HEK293 (cell line): ENCODE measurements around the gene ACOT2.
"Not testable (repeated sequence)": the region's sequence is repeated elsewhere in the genome, so short reads cannot be mapped to it uniquely, and the experiment has no call there.

Experiments used
- BCL11A ChIP-seq: fragments of 450-650 bp; formaldehyde crosslinking; IDR thresholded peaks from 2 replicates; pipeline ENCODE4 v1.5.1; 2016; ENCODE audit warnings: low read depth, missing biosample characterization, missing genetic modification characterization
- CTCF ChIP-seq: fragments of 450-650 bp; formaldehyde crosslinking; IDR thresholded peaks from 2 replicates; pipeline ENCODE4 v1.5.1; 2016; ENCODE audit warnings: missing biosample characterization, missing genetic modification characterization
- FEZF1 ChIP-seq: fragments of 450-650 bp; formaldehyde crosslinking; IDR thresholded peaks from 2 replicates; pipeline ENCODE4 v1.5.1; 2016; ENCODE audit warnings: missing biosample characterization, missing genetic modification characterization
- GLIS2 ChIP-seq: fragments of 450-650 bp; formaldehyde crosslinking; IDR thresholded peaks from 2 replicates; pipeline ENCODE4 v1.5.1; 2016; ENCODE audit warnings: missing biosample characterization, missing genetic modification characterization
- SALL2 ChIP-seq: fragments of 450-650 bp; formaldehyde crosslinking; IDR thresholded peaks from 2 replicates; pipeline ENCODE4 v1.5.0; 2017; ENCODE audit warnings: missing biosample characterization, mild to moderate bottlenecking, missing genetic modification characterization, borderline replicate concordance
- SETDB1 ChIP-seq: IDR thresholded peaks from one replicate; pipeline ENCODE4 v1.6.1; 2017; ENCODE audit warnings: mild to moderate bottlenecking, low read length, moderate library complexity, mixed read lengths; ENCODE audit not compliant: insufficient read length
- TCF7L2 ChIP-seq: IDR thresholded peaks from 2 replicates; pipeline ENCODE4 v1.6.1; 2011; ENCODE audit warnings: low read depth, mild to moderate bottlenecking, inconsistent platforms, low read length, moderate library complexity, borderline replicate concordance
- TRIM28 ChIP-seq: IDR thresholded peaks from 2 replicates; pipeline ENCODE4 v1.6.1; 2011; ENCODE audit warnings: low read length, control low read depth, borderline replicate concordance
- ZNF121 ChIP-seq: fragments of 450-650 bp; formaldehyde crosslinking; IDR thresholded peaks from 2 replicates; pipeline ENCODE4 v1.5.1; 2016; ENCODE audit warnings: missing biosample characterization, missing genetic modification characterization
- ZNF140 ChIP-seq: fragments of 450-650 bp; formaldehyde crosslinking; IDR thresholded peaks from 2 replicates; pipeline ENCODE4 v1.5.1; 2016; ENCODE audit warnings: missing biosample characterization, missing genetic modification characterization
- ZNF362 ChIP-seq: fragments of 450-650 bp; formaldehyde crosslinking; IDR thresholded peaks from 2 replicates; pipeline ENCODE4 v1.5.1; 2016; ENCODE audit warnings: missing biosample characterization, missing genetic modification characterization
- TF ChIP-seq, protein P1 (sequence below): fragments of 450-650 bp; formaldehyde crosslinking; IDR thresholded peaks from 2 replicates; pipeline ENCODE4 v1.5.1; 2016; ENCODE audit warnings: missing biosample characterization, missing genetic modification characterization, low read depth
- TF ChIP-seq, protein P2 (sequence below): fragments of 450-650 bp; formaldehyde crosslinking; IDR thresholded peaks from 2 replicates; pipeline ENCODE4 v1.5.1; 2016; ENCODE audit warnings: missing biosample characterization, missing genetic modification characterization
- TF ChIP-seq, protein P3 (sequence below): fragments of 450-650 bp; formaldehyde crosslinking; IDR thresholded peaks from 2 replicates; pipeline ENCODE4 v1.5.1; 2017; ENCODE audit warnings: missing biosample characterization, missing genetic modification characterization

DNA sequence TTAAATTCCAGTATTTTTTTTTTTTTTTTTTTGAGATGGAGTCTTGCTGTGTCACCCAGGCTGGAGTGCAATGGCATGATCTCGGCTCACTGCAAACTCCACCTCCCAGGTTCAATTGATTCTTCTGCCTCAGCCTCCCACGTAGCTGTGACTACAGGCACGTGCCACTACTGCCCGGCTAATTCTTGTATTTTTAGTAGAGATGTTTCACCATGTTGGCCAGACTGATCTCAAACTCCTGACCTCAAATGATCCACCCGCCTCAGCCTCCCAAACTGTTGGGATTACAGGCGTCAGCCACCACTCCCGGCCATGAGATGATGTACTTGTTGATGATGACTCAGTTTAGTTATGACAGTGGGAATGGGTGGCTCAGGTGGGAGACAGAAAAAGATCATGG lies 5.2 kb downstream of the ACOT2 start:
- TF ChIP-seq, protein P1, sequence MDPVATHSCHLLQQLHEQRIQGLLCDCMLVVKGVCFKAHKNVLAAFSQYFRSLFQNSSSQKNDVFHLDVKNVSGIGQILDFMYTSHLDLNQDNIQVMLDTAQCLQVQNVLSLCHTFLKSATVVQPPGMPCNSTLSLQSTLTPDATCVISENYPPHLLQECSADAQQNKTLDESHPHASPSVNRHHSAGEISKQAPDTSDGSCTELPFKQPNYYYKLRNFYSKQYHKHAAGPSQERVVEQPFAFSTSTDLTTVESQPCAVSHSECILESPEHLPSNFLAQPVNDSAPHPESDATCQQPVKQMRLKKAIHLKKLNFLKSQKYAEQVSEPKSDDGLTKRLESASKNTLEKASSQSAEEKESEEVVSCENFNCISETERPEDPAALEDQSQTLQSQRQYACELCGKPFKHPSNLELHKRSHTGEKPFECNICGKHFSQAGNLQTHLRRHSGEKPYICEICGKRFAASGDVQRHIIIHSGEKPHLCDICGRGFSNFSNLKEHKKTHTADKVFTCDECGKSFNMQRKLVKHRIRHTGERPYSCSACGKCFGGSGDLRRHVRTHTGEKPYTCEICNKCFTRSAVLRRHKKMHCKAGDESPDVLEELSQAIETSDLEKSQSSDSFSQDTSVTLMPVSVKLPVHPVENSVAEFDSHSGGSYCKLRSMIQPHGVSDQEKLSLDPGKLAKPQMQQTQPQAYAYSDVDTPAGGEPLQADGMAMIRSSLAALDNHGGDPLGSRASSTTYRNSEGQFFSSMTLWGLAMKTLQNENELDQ (tag by site-specific recombination) = not testable (repeated sequence)
- TF ChIP-seq SETDB1; BCL11A (tag by site-specific recombination); TCF7L2; ZNF140; CTCF (tag by site-specific recombination); SALL2 (tag by site-specific recombination); GLIS2 (tag by site-specific recombination); ZNF362 (tag by site-specific recombination); TRIM28; ZNF121; FEZF1 (tag by site-specific recombination): not testable (repeated sequence)
- TF ChIP-seq, protein P2, sequence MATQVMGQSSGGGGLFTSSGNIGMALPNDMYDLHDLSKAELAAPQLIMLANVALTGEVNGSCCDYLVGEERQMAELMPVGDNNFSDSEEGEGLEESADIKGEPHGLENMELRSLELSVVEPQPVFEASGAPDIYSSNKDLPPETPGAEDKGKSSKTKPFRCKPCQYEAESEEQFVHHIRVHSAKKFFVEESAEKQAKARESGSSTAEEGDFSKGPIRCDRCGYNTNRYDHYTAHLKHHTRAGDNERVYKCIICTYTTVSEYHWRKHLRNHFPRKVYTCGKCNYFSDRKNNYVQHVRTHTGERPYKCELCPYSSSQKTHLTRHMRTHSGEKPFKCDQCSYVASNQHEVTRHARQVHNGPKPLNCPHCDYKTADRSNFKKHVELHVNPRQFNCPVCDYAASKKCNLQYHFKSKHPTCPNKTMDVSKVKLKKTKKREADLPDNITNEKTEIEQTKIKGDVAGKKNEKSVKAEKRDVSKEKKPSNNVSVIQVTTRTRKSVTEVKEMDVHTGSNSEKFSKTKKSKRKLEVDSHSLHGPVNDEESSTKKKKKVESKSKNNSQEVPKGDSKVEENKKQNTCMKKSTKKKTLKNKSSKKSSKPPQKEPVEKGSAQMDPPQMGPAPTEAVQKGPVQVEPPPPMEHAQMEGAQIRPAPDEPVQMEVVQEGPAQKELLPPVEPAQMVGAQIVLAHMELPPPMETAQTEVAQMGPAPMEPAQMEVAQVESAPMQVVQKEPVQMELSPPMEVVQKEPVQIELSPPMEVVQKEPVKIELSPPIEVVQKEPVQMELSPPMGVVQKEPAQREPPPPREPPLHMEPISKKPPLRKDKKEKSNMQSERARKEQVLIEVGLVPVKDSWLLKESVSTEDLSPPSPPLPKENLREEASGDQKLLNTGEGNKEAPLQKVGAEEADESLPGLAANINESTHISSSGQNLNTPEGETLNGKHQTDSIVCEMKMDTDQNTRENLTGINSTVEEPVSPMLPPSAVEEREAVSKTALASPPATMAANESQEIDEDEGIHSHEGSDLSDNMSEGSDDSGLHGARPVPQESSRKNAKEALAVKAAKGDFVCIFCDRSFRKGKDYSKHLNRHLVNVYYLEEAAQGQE (tag by site-specific recombination) = not testable (repeated sequence)
- TF ChIP-seq, protein P3, sequence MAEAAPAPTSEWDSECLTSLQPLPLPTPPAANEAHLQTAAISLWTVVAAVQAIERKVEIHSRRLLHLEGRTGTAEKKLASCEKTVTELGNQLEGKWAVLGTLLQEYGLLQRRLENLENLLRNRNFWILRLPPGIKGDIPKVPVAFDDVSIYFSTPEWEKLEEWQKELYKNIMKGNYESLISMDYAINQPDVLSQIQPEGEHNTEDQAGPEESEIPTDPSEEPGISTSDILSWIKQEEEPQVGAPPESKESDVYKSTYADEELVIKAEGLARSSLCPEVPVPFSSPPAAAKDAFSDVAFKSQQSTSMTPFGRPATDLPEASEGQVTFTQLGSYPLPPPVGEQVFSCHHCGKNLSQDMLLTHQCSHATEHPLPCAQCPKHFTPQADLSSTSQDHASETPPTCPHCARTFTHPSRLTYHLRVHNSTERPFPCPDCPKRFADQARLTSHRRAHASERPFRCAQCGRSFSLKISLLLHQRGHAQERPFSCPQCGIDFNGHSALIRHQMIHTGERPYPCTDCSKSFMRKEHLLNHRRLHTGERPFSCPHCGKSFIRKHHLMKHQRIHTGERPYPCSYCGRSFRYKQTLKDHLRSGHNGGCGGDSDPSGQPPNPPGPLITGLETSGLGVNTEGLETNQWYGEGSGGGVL (tag by site-specific recombination) = not testable (repeated sequence)
